Breast epithelium (tissue), 4 donors: ENCODE results near the gene LPAR1. TPM values are rescaled to one million over a fixed set of nuclear protein-coding genes. Genes with fewer than 3 reads are reported as not detected.

Experiments used
- DNase-seq, 2 donors: peaks; one replicate each; pipeline ENCODE4 v3.0.0-alpha.2; 2019; ENCODE audit warnings: low spot score in 2 of 2
- H3K27ac ChIP-seq, 2 donors: fragments of 200-600 bp; sonication (generic) in 1 of 2; one replicate each; pipeline ENCODE4 v1.5.1; 2016 to 2019; ENCODE audit warnings: mild to moderate bottlenecking in 1 of 2
- H3K27me3 ChIP-seq, 2 donors: fragments of 200-600 bp; sonication (generic) in 1 of 2; one replicate each; pipeline versions ENCODE4 v1.5.1 to v1.6.0; 2017 to 2019; ENCODE audit warnings: control low read depth in 1 of 2, mild to moderate bottlenecking in 1 of 2
- H3K36me3 ChIP-seq: fragments of 200-600 bp; one replicate; pipeline ENCODE4 v1.5.1; 2019
- H3K4me1 ChIP-seq, 2 donors: fragments of 200-600 bp; sonication (generic); one replicate each; pipeline ENCODE4 v1.5.1; 2016 to 2019; ENCODE audit warnings: control low read depth in 1 of 2
- H3K4me3 ChIP-seq, 3 donors: fragments of 200-600 bp; sonication (generic); 1 replicate in 2 of 3; 2 replicates in 1 of 3; pipeline ENCODE4 v1.5.1; 2016 to 2019; ENCODE audit warnings: mild to moderate bottlenecking in 3 of 3, moderate library complexity in 2 of 3
- H3K9me3 ChIP-seq, 2 donors: fragments of 200-600 bp; sonication (generic) in 1 of 2; one replicate each; pipeline ENCODE4 v1.5.1; 2016 to 2019; ENCODE audit warnings: control low read depth in 1 of 2
- CTCF ChIP-seq, 3 donors: fragments of 450-650 bp; IDR thresholded peaks; one replicate each; pipeline ENCODE4 v1.5.1; 2016 to 2017; ENCODE audit warnings: antibody characterized with exemption in 3 of 3, mild to moderate bottlenecking in 3 of 3, moderate library complexity in 3 of 3
- POLR2A ChIP-seq: fragments of 450-650 bp; IDR thresholded peaks from one replicate; pipeline ENCODE4 v1.6.1; 2016; ENCODE audit warnings: antibody characterized with exemption, mild to moderate bottlenecking, moderate library complexity
- POLR2AphosphoS5 ChIP-seq, 3 donors: sonication (generic); formaldehyde crosslinking; IDR thresholded peaks; one replicate each; pipeline ENCODE4 v1.6.1; 2017; ENCODE audit warnings: antibody characterized with exemption in 3 of 3
- intact Hi-C: fragments of 100-400 bp; cut with DNase I; formaldehyde crosslinking; loops from one replicate; pipeline ENCODE4 v1.15.1; 2023; ENCODE audit warnings: low total_unique reads
- total RNA-seq, 3 donors: library from RNA; depleted of rRNA; stranded (reverse); fragments of >200 nt; gene quantifications; one replicate each; pipeline ENCODE4 v1.1.0, GENCODE V29; 2016

The LPAR1 gene
- total RNA-seq, 3 donors from 2014 or later: 24.6 to 138 (median 79.3) TPM

- Histone ChIP-seq H3K9me3 (no peaks in the 10 kb centered on the region), H3K36me3 (no peaks in the 10 kb centered on the region), H3K4me1 (no peaks in the 10 kb centered on the region), H3K4me3 (no peak overlapping the region), H3K27me3 (no peaks in the 10 kb centered on the region), H3K27ac (no peak overlapping the region)
- no peak for TF ChIP-seq POLR2A
- TF ChIP-seq POLR2AphosphoS5 (IDR thresholded peaks at IDR 0.05): no peak
- TF ChIP-seq CTCF (IDR thresholded peaks at IDR 0.05): no peak
- intact Hi-C loops: no loop called here
- DNase-seq: no peak
These were observed 25.0 kb downstream of the LPAR1 start for GRCh38 chr9:111013250-111013649.

GRCh38 chr9:111008158-111009075 is 29.9 kb downstream of the LPAR1 start:
- TF ChIP-seq POLR2A (no peak), POLR2AphosphoS5 (IDR thresholded peaks at IDR 0.05) (no peak), CTCF (IDR thresholded peaks at IDR 0.05) (no peak)

GRCh38 chr9:111005746-111006470 is 32.4 kb downstream of the LPAR1 start:
- H3K4me1 ChIP-seq: no peaks in the 10 kb centered on the region
- H3K27me3 ChIP-seq: no peaks in the 10 kb centered on the region
- H3K4me3 ChIP-seq: no peak overlapping the region
- no peak for TF ChIP-seq CTCF (IDR thresholded peaks at IDR 0.05)
- no peak for TF ChIP-seq POLR2A
- TF ChIP-seq POLR2AphosphoS5 (IDR thresholded peaks at IDR 0.05): no peak
- no peak overlapping the region for H3K27ac ChIP-seq
- no peaks in the 10 kb centered on the region for H3K36me3 ChIP-seq
- intact Hi-C loops: no loop called here
- H3K9me3 ChIP-seq: no peaks in the 10 kb centered on the region
- no peak for DNase-seq

More at GRCh38 chr9:111008158-111009075, 29.9 kb downstream of the LPAR1 start:
- DNase-seq: no peak
- Histone ChIP-seq H3K9me3 (no peaks in the 10 kb centered on the region), H3K4me1 (no peaks in the 10 kb centered on the region), H3K27ac (no peak overlapping the region), H3K4me3 (no peak overlapping the region), H3K36me3 (no peaks in the 10 kb centered on the region), H3K27me3 (no peaks in the 10 kb centered on the region)
- intact Hi-C loops: no loop called here

- intact Hi-C loops: no loop called here
- H3K27me3 ChIP-seq: no peaks in the 10 kb centered on the region
- TF ChIP-seq POLR2AphosphoS5 (IDR thresholded peaks at IDR 0.05) (no peak), POLR2A (no peak), CTCF (IDR thresholded peaks at IDR 0.05) (no peak)
- H3K4me1 ChIP-seq: no peaks in the 10 kb centered on the region
- H3K4me3 ChIP-seq: no peak overlapping the region
- DNase-seq: no peak
- no peaks in the 10 kb centered on the region for H3K9me3 ChIP-seq
- no peak overlapping the region for H3K27ac ChIP-seq
- H3K36me3 ChIP-seq: no peaks in the 10 kb centered on the region
These were observed 33.3 kb downstream of the LPAR1 start for GRCh38 chr9:111004936-111005335.

- intact Hi-C loops: no loop called here
- H3K27ac ChIP-seq: no peak overlapping the region
- H3K27me3 ChIP-seq: no peaks in the 10 kb centered on the region
- H3K9me3 ChIP-seq: no peaks in the 10 kb centered on the region
- no peaks in the 10 kb centered on the region for H3K4me1 ChIP-seq
- no peak for DNase-seq
- H3K4me3 ChIP-seq: no peak overlapping the region
- no peaks in the 10 kb centered on the region for H3K36me3 ChIP-seq
- TF ChIP-seq POLR2A (no peak), CTCF (IDR thresholded peaks at IDR 0.05) (no peak), POLR2AphosphoS5 (IDR thresholded peaks at IDR 0.05) (no peak)
These were observed 35.1 kb downstream of the LPAR1 start for GRCh38 chr9:111003182-111003581.
